ENCODE measurements around the gene LDHAL6B.

- TF ChIP-seq CTCF (IDR thresholded peaks at IDR 0.05) (no peak), EP300 (IDR thresholded peaks at IDR 0.05) (no peak)
Measured at GRCh38 chr15:59171067-59171397, 35.6 kb upstream of the LDHAL6B start.

All from esophagus muscularis mucosa (tissue), 3 donors.